ENCODE results near the gene TSPOAP1.

Gene TSPOAP1

DNA sequence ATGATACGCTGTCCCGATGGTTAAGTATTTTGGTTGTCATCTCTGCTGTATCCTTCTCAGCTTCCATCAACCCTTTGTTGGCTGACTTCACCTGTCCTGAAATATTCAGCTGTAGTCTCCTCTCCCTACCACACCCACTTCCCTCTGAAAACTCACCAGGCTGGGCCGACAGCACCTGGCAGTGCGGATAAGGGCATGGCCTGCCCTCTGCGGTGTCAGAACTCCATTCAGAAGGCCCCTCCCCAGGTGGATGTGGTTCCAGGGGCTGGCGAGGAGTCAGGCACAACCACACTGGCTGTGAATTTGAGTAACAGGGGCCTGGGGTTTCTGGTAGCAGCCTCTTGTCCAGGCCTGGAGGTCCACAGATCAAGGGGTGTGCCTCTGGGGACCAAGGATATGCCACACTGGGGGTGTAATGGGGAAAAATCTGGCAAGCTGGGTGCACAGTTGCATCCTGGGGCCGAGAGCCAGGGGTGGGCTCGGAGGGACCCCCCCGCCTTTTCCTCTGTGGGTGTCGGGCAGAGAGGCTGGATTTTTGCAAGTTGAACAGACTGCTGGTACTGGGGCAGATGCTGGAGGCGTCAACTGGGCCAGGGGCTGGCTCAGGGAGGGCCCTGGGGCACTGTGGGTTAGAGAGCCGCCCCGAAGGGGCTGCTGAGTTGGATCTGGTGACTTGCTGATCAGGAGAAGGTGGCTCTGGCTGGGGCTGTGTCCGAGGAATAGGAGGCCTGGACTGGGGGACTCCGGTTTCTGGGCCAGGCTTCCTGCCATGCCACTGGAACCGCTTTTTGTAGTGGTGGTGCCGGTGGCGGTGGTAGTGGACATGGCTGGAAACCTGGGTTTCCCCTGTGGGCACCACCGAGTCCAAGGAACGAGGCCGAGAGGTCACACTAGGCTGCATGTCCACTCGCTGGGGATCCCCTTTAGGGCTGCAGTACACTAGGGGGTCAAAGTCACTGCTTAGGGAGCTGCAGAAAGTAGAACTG lies 29.0 kb upstream of the TSPOAP1 start:
- ChIA-PET POLR2A (no interaction called here), CTCF (interaction anchor here (1.1 to 1.7 kb wide), 5 partner anchors 11 to 60 kb away, joined by 3 to 5 read pairs (median 4); partner anchors contain the start of gene RNF43)
- no peak for DNase-seq (ENCODE audit: extremely low spot score)
- TF ChIP-seq CTCF (IDR thresholded peaks at IDR 0.05; ENCODE audit: control extremely low read depth, extremely low read depth, low read depth, missing control alignments): no peak

DNA sequence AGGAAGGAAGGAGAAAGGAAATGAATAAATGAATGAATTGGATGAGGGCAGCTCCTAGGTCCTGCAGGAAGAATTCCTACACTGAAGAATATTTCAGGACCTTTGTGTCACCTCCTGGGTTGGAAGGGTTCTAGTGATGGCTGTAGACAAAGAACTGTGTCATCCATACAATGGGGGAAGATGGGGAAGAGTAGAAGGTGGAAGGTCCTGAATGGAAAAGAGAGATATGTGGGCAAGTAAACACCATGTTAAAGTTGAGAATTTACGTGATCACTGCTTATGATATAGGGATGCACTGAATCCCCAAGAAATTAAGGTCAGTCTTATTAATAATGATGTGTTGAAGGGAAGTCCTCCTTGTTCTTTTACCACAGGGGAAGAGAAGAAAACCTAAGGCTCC lies 27.6 kb upstream of the TSPOAP1 start:
- TF ChIP-seq CTCF (IDR thresholded peaks at IDR 0.05; ENCODE audit: control extremely low read depth, extremely low read depth, low read depth, missing control alignments): no peak
- POLR2A ChIA-PET: interaction anchor here (2.1 kb wide), 1 partner anchor 12 kb away, joined by 5 read pairs; no protein-coding TSS in a partner anchor
- CTCF ChIA-PET: interaction anchor here (1.2 to 1.8 kb wide), 4 partner anchors 12 to 156 kb away, joined by 3 to 5 read pairs (median 4); no protein-coding TSS in a partner anchor

DNA sequence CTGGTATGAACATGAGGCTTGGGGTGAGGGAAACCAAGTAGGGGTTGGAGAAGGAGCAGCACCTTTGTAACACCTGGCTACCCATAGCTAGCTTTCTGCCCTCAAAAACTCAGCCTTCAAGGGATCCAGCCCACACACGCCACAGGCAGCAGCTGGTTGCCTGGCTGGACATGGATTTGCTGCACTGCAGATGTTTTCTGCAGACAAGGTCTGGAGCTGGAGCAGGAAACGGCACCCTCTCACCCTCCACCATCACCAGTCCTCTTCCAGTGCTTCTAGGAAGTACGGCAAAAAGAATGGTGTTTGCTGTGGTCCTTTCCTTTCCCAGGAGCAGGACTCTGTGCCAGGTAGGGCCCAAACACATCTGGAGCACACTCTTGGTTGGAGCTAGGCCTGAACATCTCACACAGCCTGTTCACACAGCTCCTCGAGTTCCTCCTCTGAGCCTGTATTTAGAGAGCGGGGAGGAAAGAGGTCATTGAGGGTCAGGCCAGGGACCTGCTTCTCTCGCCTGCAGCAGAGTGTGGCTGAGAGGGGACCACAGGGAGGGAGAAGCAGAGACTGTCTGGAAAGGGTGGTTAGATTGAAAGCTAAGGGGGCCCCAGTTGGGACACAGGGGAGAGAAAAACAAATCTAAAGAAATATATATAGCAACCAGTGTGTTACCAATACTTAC lies 26.1 kb upstream of the TSPOAP1 start:
- ChIA-PET POLR2A (interaction anchor here (0.7 to 2.1 kb wide), 2 partner anchors 10 to 17 kb away, joined by 3 to 5 read pairs; no protein-coding TSS in a partner anchor), CTCF (interaction anchor here (0.7 to 6.2 kb wide), 12 partner anchors 11 to 105 kb away, joined by 3 to 41 read pairs (median 4); partner anchors contain the start of gene RNF43)

More for the DNA sequence above, 27.6 kb upstream of the TSPOAP1 start:
- no peak for DNase-seq (ENCODE audit: extremely low spot score)

GRCh38 chr17:58353389-58353825 lies 24.8 kb upstream of the TSPOAP1 start:
- TF ChIP-seq CTCF (IDR thresholded peaks at IDR 0.05; ENCODE audit: control extremely low read depth, extremely low read depth, low read depth, missing control alignments): no peak
- no peak for DNase-seq (ENCODE audit: extremely low spot score)
- ChIA-PET CTCF (interaction anchor here (0.7 to 6.2 kb wide), 6 partner anchors 10 to 66 kb away, joined by 3 to 41 read pairs (median 18); no protein-coding TSS in a partner anchor), POLR2A (interaction anchor here (0.6 to 2.9 kb wide), 5 partner anchors 9 to 27 kb away, joined by 3 to 36 read pairs (median 7); no protein-coding TSS in a partner anchor)

More for the DNA sequence above, 26.1 kb upstream of the TSPOAP1 start:
- TF ChIP-seq CTCF (IDR thresholded peaks at IDR 0.05; ENCODE audit: control extremely low read depth, extremely low read depth, low read depth, missing control alignments): no peak
- DNase-seq (ENCODE audit: extremely low spot score): no peak

DNA sequence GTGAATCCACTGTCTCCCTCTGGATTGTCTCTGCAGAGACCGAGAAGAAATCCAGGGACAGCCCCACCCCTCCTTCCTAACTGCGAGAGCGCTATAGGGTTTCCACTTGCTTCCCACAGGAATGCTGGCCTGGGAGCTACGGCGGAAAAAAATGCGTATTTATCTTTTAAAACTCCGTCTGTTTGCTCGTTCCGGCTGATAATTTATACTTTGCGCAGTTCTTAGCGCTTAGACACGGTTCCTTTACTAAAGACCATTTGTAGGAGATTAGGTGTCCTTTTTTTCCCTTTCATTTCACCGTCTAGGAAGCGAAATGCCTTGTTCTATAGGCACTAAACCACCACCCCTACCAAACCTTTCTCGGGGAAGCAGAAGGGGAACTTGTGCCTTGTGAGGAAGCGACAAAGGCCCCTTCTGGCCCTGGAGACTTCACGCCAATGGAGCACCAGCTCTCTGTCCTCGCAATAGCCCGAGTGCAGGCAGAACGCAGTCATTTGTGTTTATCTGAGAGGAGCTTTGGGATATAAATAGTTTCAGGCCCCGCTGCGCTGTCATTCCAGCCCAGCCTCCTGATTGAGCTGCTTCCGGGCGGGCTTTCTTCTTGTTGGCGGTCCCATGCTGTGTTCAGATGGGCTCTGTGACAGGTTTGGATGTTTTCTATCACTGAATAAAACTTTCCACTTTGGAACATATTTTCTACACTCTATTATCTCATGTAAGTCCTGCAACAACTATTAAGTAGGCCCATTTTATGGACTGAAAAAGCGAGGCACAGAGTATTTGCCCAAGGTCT lies 24.2 kb upstream of the TSPOAP1 start:
- TF ChIP-seq CTCF (IDR thresholded peaks at IDR 0.05; ENCODE audit: control extremely low read depth, extremely low read depth, low read depth, missing control alignments): no peak
- POLR2A ChIA-PET: interaction anchor here (0.6 to 2.9 kb wide), 10 partner anchors 9 to 803 kb away, joined by 3 to 36 read pairs (median 4); partner anchors contain the start of genes PRR11, RNF43 and SKA2

More for the DNA sequence above, 24.2 kb upstream of the TSPOAP1 start:
- DNase-seq (ENCODE audit: extremely low spot score): no peak
- CTCF ChIA-PET: interaction anchor here (0.7 to 6.2 kb wide), 12 partner anchors 9 to 67 kb away, joined by 3 to 41 read pairs (median 5); partner anchors contain the start of gene RNF43

All from GM10248 (cell line).